Thoracic aorta (tissue), 2 donors: Measurements from ENCODE around the gene PDLIM5. TPM values are rescaled to one million over a fixed set of nuclear protein-coding genes. Genes with fewer than 3 reads are reported as not detected.
A peak's percentile ranks its signal among the peaks of the same experiment; 100 is the strongest.
"Not testable (repeated sequence)": the region's sequence is repeated elsewhere in the genome, so short reads cannot be mapped to it uniquely, and the experiment has no call there.

Experiments
- ATAC-seq: fragments of 150-250 bp; one replicate; pipeline ENCODE4 v1.8.0; 2017; ENCODE audit warnings: low read depth; ENCODE audit not compliant: insufficient number of reproducible peaks, low FRiP score
- DNase-seq: peaks from one replicate; pipeline ENCODE4 v3.0.0-alpha.2; 2020; ENCODE audit warnings: low spot score
- H3K27ac ChIP-seq, 2 donors: fragments of 200-600 bp; sonication (generic); 1 replicate in 1 of 2; 2 replicates in 1 of 2; pipeline ENCODE4 v1.5.1; 2016; ENCODE audit warnings: mild to moderate bottlenecking in 2 of 2, moderate library complexity in 2 of 2
- H3K27me3 ChIP-seq: fragments of 200-600 bp; sonication (generic); replicated peaks from 2 replicates; pipeline ENCODE4 v1.6.0; 2016; ENCODE audit warnings: mild to moderate bottlenecking; ENCODE audit not compliant: insufficient read depth
- H3K36me3 ChIP-seq: fragments of 200-600 bp; sonication (generic); one replicate; pipeline ENCODE4 v1.5.1; 2016
- H3K4me1 ChIP-seq, 2 donors: fragments of 200-600 bp; sonication (generic); 1 replicate in 1 of 2; 2 replicates in 1 of 2; pipeline versions ENCODE4 v1.5.1 to v1.6.0; 2016; ENCODE audit warnings: low read depth in 2 of 2, mild to moderate bottlenecking in 1 of 2; ENCODE audit not compliant: control insufficient read depth in 1 of 2
- H3K4me3 ChIP-seq: fragments of 200-600 bp; sonication (generic); 2 replicates; pipeline ENCODE4 v1.5.1; 2016; ENCODE audit warnings: mild to moderate bottlenecking
- H3K9me3 ChIP-seq: fragments of 200-600 bp; sonication (generic); 2 replicates; pipeline ENCODE4 v1.5.1; 2016
- total RNA-seq, 2 donors: library from RNA; depleted of rRNA; stranded (reverse); fragments of >200 nt; gene quantifications; one replicate each; pipeline versions ENCODE4 v1.1.0 to v1.2.3, GENCODE V29; 2016
- TF ChIP-seq, protein P1 (sequence below): fragments of 200-600 bp; sonication (generic); IDR thresholded peaks from one replicate; pipeline ENCODE4 v1.5.1; 2019; ENCODE audit warnings: antibody characterized with exemption

Gene PDLIM5, protein sequence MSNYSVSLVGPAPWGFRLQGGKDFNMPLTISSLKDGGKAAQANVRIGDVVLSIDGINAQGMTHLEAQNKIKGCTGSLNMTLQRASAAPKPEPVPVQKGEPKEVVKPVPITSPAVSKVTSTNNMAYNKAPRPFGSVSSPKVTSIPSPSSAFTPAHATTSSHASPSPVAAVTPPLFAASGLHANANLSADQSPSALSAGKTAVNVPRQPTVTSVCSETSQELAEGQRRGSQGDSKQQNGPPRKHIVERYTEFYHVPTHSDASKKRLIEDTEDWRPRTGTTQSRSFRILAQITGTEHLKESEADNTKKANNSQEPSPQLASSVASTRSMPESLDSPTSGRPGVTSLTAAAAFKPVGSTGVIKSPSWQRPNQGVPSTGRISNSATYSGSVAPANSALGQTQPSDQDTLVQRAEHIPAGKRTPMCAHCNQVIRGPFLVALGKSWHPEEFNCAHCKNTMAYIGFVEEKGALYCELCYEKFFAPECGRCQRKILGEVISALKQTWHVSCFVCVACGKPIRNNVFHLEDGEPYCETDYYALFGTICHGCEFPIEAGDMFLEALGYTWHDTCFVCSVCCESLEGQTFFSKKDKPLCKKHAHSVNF
- 100 to 1,000 TPM; 275 to 328 TPM for total RNA-seq

GRCh38 chr4:94451695-94452475, at the start of gene PDLIM5:
Gene PDLIM5 (plus strand): TSS chr4:94451942. CDS start chr4:94455289, 3,347 bp downstream.
- Histone ChIP-seq H3K27me3 (no peaks in the 10 kb centered on the region), H3K9me3 (no peaks in the 10 kb centered on the region)
- DNase-seq, result peak; percentile 46

DNA sequence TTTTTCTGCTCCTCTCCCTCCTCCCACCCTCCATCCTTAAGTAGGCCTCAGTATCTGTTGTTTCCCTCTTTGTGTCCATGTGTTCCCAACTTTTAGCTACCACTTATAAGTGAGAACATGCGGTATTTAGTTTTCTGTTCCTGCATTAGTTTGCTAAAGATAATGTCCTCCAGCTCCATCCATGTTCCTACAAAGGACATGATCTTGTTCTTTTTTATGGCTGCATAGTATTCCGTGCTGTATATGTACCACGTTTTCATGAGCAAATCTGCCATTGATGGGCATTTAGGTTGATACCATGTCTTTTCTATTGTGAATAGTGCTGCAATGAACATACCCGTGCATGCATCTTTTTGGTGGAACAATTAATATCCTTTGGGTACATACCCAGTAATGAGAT, 49.3 kb upstream of the PDLIM5 start:
- H3K36me3 ChIP-seq, H3K9me3 ChIP-seq, DNase-seq, H3K27me3 ChIP-seq, ATAC-seq, H3K4me3 ChIP-seq, H3K27ac ChIP-seq: not testable (repeated sequence)
- peaks cover under 1 to 11% of the 10 kb centered on the region in 2 donors for H3K4me1 ChIP-seq

More at GRCh38 chr4:94451695-94452475, at the start of gene PDLIM5:
- H3K4me3 ChIP-seq, result peak within 1 kb of the TSS; percentile 99
- ATAC-seq, result peak; percentile 88
- peaks cover 5% of the 10 kb centered on the region for H3K36me3 ChIP-seq
- TF ChIP-seq, protein P1, sequence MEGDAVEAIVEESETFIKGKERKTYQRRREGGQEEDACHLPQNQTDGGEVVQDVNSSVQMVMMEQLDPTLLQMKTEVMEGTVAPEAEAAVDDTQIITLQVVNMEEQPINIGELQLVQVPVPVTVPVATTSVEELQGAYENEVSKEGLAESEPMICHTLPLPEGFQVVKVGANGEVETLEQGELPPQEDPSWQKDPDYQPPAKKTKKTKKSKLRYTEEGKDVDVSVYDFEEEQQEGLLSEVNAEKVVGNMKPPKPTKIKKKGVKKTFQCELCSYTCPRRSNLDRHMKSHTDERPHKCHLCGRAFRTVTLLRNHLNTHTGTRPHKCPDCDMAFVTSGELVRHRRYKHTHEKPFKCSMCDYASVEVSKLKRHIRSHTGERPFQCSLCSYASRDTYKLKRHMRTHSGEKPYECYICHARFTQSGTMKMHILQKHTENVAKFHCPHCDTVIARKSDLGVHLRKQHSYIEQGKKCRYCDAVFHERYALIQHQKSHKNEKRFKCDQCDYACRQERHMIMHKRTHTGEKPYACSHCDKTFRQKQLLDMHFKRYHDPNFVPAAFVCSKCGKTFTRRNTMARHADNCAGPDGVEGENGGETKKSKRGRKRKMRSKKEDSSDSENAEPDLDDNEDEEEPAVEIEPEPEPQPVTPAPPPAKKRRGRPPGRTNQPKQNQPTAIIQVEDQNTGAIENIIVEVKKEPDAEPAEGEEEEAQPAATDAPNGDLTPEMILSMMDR, result no peak
- H3K4me1 ChIP-seq, result peaks cover 21 to 47% of the 10 kb centered on the region in 2 donors
- H3K27ac ChIP-seq, result peak within 1 kb of the TSS; percentile 98 to 100

DNA sequence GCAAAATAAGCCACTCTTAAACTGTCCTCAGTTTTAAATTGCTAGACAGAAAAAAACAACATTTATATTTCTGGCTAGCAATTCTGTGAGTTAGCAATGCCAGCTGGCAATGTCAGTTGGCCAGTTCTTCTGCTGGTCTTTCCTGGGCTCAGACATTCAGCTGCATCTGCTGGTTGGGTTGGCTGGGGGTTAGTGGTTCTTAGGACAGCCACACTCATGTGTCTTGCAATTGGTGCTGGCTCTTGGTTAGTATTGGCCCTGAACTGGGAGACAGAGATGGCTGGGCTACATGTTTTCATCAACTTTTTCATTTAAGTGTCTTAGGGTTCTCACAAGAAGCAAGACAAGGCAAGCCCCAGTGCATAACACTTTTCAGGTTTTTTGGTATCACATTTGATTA, 48.0 kb upstream of the PDLIM5 start:
- Histone ChIP-seq H3K4me3 (no peak overlapping the region), H3K36me3 (no peaks in the 10 kb centered on the region), H3K27ac (no peak overlapping the region), H3K9me3 (no peaks in the 10 kb centered on the region), H3K4me1 (peaks cover 11 to 24% of the 10 kb centered on the region in 2 donors), H3K27me3 (no peaks in the 10 kb centered on the region)
- TF ChIP-seq, protein P1, result no peak
- ATAC-seq, result no peak
- no peak for DNase-seq

DNA sequence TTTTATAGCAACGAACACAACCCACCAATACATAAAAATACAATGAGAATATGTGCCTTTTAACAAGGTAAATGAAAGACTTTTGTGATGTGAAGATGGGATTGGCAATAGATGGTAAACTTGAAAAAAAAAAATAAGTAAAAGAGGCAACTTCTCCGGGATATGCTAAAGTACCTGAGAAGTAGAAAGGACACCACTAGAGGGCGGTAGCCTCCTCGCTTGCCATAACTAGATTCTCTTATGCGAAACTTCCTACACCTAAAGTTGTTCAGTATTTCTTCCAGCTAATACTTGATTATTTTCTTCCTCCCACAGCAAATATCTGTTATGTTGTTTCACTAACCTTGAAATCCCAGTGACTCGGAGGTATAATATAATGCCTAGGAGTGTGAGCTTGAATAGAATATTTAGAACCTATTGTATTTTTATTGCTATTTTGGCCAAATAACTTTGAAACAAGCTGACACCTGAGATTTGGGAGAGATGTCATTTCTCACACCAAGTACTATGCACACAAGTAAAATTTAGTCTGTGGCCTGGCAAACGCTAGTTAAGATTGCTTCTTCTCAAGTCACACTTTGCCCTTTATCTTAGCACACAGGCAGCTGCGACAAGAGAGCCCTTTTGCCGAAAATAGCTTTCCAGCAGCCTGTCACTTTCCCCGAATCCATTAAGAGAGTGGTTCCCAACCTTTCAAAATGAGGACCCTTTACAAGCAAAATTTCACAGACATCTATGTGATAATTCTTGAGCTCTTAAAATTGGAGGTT, 44.9 kb upstream of the PDLIM5 start:
- Histone ChIP-seq H3K4me3 (peak overlapping the region; percentile 64), H3K27me3 (no peaks in the 10 kb centered on the region), H3K9me3 (no peaks in the 10 kb centered on the region), H3K27ac (peak overlapping the region; percentile 7 to 88), H3K4me1 (peaks cover 26 to 42% of the 10 kb centered on the region in 2 donors), H3K36me3 (no peaks in the 10 kb centered on the region)
- TF ChIP-seq, protein P1, result peak; percentile 88
- DNase-seq, result peak; percentile 51
- peak; percentile 34 for ATAC-seq

GRCh38 chr4:94407846-94408245, 43.9 kb upstream of the PDLIM5 start:
- H3K9me3 ChIP-seq, result no peaks in the 10 kb centered on the region
- TF ChIP-seq, protein P1, result no peak
- ATAC-seq (no peak), DNase-seq (no peak)
- no peaks in the 10 kb centered on the region for H3K27me3 ChIP-seq
- no peak overlapping the region for H3K4me3 ChIP-seq
- peaks cover 31 to 52% of the 10 kb centered on the region in 2 donors for H3K4me1 ChIP-seq
- H3K27ac ChIP-seq, result peak overlapping the region; percentile 70 to 88
- H3K36me3 ChIP-seq, result no peaks in the 10 kb centered on the region
